Stimulated activated CD4-positive, alpha-beta T cell treated with anti-CD3 and anti-CD28 coated beads, Interleukin-2, amount 100 ng/mL, for 24 hours (primary cell): ENCODE results near the gene AJM1.
"Not testable (repeated sequence)": the region's sequence is repeated elsewhere in the genome, so short reads cannot be mapped to it uniquely, and the experiment has no call there.

Experiments
- DNase-seq, 2 donors: peaks; one replicate each; pipeline ENCODE4 v3.0.0-alpha.2; 2020

The AJM1 gene

DNA sequence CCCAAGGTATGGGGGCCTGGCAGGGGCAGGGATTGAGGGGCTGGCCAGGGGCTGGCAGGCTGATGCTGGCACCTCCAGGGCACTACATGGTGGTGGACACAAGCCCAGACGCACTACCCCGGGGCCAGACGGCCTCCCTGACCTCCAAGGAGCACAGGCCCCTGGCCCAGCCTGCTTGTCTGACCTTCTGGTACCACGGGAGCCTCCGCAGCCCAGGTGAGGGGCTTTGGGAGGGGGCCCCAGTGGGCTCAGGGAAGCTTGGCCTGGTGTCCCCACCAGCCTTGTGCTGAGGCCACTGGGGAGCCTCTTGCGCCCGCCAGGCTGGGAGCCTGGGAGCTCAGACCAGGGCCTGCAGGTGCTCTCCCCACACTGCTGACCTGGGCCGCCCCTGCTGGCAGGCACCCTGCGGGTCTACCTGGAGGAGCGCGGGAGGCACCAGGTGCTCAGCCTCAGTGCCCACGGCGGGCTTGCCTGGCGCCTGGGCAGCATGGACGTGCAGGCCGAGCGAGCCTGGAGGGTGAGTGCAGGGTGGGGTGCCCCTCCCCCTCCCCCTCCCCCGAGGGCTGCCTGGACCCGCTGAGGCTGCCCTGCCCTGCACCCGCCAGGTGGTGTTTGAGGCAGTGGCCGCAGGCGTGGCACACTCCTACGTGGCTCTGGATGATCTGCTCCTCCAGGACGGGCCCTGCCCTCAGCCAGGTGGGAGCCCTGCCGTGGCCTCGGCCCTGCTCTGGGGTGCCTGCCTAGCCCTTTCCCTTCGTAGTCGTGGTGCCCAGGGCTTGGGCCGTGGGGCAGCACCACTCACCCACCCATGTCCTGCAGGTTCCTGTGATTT, 15.5 kb downstream of the AJM1 start:
- no peak for DNase-seq

GRCh38 chr9:136858452-136858843, 16.2 kb downstream of the AJM1 start:
- no peak for DNase-seq

DNA sequence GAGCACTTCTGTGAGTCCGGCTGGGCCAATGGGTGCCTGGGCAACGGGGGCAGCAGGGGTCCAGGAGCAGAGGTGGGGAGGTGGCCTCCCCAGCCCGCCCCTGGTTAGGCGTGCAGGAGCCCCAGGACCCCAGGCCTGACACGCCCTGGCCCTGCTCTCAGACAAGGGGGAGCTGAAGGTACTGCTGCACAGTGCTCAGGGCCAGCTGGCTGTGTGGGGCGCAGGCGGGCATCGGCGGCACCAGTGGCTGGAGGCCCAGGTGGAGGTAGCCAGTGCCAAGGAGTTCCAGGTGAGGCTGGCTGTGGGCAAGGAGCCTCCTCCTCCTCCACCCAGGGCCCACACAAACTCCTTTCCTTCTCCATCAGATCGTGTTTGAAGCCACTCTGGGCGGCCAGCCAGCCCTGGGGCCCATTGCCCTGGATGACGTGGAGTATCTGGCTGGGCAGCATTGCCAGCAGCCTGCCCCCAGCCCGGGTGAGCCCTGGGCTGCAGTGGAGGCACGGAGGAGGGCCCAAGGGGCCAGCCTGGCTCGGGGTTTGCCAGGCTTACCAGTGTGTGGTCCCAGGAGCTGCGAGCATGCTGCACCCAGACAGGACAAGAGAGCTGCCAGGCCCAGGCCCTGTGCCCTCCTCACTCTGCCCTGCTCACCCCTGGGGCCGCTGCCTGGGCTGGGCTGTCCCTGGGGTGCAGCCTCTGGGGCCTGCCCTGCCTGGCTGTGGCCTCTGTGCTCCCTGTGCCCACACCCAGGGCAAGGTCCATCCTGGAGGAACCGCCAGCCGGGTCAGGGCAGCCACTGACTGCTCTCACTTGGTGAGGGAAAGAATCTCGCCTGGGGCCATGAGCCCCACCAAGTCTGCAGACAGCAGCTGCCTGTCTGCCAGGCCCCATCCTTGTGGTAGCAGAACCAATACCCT, 16.8 kb downstream of the AJM1 start:
- no peak for DNase-seq

DNA sequence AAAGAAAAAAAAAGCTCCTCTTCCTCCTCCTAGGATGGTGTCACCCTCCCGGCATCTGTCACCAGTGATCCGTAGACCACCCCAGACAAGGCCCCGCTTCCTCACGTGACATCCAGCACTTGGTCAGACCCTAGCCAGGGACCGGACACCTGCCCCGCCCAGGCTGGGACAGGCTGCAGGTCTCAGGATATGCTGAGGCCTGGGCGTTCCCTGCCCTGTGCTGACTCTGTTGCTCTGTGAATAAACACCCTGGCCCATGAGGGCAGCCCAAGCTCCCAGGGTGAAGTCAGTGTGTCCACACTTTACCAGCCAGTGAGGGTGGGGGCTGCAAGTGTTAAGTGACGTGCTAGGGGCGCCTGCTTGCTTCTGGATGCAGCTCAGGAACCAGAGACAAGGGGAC, 18.3 kb downstream of the AJM1 start:
- DNase-seq: no peak

DNA sequence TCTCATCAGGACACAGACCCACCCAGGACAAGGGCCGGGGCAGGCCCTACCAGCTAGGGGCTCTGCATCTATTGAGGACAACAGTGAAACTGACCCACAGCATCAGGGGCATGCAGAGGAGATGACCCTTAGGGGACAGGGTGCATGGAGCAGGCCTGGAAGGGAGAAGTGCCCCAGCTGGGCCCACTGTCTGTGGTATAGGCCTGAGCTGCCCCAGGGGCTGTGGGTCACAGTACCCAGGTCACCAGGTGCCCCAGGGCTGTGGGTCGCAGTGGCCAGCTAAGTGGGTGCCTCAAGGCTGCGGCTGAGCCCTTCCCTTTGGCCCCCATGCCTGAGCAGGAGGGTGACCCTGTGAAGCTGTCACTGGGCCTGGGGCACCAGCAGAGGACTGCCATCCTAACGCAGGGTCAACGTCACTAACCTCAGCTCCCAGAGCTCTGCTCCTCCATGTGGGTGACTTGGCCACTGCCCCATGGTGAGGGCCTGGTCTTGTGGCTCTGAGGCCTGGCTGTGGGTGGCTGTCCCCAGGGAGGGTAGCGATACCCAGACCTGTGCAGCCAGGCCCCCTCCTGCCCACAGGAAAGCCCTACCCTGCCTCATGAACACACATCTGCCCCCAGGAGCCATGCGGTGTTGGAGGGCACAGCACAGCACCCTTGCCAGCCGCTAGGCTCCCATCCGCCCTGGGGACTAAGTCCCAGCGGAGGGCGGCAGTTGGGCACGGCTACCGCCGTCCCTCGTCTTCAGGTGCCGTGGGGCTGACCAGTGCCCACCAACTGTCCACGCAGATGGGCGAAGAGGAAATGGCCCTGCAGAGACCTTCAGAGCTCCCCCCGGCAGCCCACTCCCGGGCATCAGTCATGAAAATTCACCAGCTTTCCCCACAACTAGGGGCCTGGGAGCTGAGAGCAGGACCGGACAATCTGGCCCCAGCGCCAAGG, 18.9 kb downstream of the AJM1 start:
- DNase-seq: no peak

DNA sequence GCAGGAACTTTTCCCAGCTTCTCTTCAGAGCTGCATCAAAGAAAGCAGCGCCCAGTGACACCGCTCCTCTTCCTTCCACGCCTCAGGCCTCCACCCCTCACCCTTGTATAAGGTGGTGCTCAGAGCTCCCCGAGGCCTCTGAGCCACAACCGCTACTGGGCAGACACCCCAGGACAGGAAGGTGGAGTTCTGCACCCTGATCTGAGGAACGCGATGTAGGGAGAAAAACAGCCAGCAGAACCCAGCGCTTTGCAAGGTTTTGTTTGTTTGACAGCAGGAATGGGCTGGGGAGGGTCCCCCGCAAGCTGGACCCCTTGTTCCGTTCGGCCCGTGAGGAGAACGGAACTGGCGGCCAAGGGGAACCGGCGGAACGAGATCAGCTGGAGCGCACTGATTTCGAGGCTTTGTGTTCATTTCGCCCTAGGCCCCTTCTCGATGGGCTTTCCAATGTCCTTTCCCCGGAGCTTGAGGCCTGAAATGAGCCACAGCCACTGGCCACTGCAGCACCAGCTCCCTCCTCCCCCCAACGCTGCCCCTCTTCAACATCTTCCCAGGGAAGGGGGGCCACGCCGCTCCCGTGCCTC, 19.7 kb downstream of the AJM1 start:
- DNase-seq: no peak

- no peak for DNase-seq
Observed at GRCh38 chr9:136862849-136863622, 20.8 kb downstream of the AJM1 start.

DNA sequence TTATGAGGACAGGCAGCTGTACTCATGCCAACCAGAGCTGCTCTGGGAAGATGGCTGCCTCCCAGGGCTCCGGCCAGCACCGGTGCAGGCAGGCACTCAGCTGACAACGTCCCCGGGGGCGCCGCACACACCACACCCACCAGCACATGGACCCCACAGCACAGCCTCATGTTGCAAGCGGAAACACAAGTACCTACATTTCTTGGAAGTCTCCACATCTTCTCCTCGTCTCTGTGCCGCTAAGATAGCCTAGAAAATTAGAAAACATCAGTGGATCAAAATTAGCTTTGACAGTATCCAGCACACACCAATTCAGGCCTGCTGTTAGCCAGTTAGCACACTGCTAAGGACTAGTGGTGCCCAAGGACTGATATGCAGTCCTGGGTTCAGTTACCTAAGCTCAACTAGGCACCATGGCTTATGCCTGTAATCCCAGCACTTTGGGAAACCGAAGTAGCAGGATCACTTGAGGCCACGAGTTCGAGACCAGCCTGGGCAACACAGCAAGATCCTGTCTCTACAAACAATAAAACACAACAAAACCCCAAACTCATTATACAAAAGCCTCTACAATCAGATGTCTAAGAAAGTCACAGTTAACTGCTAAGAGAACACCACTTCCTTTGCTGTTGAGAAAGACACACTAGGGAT, 21.5 kb downstream of the AJM1 start:
- DNase-seq: no peak

DNA sequence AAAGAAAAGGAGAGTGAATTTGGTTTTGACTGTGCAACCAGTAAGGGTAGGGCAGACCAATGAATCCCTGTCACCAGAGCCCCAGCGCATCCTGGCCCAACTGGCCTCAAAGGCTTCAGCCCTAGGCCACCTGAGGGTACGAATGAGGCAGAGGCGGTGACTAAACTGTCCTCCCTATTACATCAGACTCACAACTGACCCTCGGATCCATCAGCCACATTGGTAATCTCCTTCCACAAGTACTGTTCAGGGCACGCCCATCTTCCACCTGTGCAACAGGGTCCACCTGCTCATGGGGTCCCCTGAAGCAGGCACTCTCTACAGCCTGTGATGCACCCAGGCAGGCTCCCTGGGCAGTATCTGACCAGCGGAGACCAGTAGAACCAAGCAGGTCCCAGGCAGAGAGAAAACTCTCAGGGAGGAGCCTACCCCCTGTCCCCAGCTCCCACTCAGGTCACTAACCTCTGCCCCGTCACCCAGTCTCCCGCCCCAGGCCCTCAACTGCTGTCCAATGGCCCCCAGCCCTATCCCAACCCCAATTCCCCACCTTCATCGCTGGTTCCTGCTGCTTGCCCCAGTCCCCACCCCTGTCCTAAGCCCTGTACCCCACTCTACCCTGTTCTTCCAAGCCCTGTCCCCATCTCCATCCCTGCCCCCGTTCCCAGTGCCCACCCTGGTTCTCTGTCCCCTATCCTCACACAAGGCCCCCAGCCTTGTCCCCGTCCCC, 22.9 kb downstream of the AJM1 start:
- DNase-seq: no peak

DNA sequence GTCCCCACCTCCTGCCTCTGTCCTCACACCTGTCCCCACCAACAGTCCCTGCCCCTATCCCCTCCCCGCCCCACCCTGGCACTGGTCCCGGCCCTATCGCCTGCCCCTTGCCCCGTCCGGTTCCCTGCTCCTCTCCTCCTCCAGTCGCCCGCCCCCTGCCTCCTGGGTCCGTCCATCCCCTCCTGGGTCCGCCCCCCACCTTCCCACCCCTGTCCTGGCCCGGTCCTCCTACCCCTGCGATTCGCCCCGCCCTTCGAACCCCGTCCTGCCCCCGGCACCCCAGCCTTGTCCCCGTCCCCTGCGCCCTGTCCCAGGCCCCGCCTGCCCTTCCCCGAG, 23.5 kb downstream of the AJM1 start:
- no peak for DNase-seq

- DNase-seq: not testable (repeated sequence)
Observed at GRCh38 chr9:136866898-136867421, 24.7 kb downstream of the AJM1 start.

- no peak for DNase-seq
Observed at GRCh38 chr9:136867480-136867879, 25.2 kb downstream of the AJM1 start.

- no peak for DNase-seq
Observed at GRCh38 chr9:136867917-136868316, 25.6 kb downstream of the AJM1 start.

DNA sequence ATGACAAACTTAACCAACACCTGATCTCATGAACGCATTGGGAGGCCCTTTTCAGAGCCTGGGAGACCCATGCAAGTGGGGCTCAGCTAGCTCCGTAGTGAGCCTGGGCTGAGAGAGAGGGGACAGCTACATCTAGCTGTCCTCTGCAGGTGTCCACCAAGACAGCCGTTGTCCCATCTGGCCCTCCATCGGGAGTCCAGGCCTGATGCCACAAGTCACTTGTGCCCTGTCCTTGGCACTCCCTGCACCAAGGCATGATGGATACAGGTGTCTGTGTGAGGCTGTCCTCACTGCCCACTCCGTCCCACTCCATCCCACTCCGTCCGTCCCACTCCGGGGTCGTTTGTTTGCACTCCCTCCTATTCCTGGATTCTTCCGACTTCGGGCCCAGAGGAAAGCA, 26.4 kb downstream of the AJM1 start:
- no peak for DNase-seq

- DNase-seq: not testable (repeated sequence)
Observed at GRCh38 chr9:136869611-136870010, 27.3 kb downstream of the AJM1 start.

DNA sequence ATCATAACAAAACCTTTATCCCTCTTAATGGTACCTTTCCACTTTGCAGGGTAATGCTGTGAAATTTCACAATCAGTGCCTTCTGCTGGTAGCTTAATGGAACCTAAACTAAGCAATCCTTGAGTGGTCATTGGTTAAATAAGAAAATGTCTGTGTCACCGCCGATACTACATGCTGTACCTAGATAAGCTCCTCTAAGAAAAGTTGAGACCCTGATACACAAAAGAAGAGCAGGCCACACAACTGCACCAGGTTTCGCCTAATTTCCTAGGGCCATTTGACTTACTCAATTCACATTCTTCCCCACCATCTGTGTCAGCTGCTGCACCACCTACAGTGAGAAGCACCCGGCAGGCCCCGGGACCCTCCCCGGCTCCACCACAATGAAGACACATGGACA, 32.9 kb downstream of the AJM1 start:
- DNase-seq: no peak

GRCh38 chr9:136876476-136876875, 34.2 kb downstream of the AJM1 start:
- no peak for DNase-seq

- no peak for DNase-seq
Observed at GRCh38 chr9:136880651-136881050, 38.4 kb downstream of the AJM1 start.

- DNase-seq: peak; percentile 64 to 74
Observed at GRCh38 chr9:136881691-136882108, 39.4 kb downstream of the AJM1 start.
